HUDEP-2 (cell line): ENCODE measurements around the gene CLDN7.

Source experiments
- DNase-seq, 76 experiments: peaks; one replicate each; lab custom pipeline; 2025; ENCODE audit not compliant: unreplicated experiment in 76 of 76; lab: John Stamatoyannopoulos, UW

The CLDN7 gene

DNA sequence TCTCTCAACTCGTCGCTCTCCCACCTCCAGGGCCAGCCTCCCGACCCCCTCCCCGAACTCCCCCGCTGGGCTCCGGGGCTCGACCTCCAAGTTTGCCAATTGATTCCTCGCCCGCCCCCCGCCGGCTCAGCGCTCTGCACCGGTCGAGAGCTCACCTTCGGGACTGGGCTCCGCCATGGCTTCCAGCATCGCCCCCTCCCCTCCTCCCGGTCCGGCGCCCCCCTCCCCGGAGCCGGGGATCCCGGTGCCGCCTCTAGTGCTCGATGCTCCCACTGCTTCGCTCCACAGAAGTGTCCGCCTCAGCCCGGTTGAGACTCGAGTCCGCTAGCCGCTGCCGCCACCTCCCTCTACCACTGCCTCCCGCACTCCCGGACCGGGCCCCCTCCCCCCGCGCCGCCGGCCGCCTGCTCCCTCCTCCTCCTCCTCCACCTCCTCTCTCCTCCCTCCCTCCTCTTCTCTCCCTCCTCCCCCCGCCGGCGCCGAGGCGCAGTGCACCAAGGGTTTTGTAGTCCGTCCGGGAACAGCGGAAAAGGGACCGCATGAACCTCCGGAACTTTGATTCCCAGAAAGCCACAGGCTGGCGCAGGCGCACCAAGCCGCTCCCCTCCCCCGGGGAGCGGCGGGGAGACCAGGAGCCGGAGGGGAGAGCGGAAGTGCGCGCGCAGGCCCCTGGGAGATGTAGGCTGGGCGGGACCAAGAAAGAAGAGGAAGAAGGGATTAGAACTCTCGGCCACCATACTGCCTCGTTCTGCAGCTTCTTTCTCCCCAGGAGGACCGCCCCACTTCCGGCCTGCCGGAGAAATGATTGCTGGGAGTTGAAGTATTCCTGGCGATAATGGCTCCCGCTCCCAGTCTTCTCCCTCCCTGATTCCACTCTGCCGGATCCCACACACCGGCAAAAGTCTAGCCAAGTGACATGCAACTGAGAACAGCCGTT lies 22.9 kb downstream of the CLDN7 start, which contains the start of gene PHF23:
PHF23 (minus strand) TSS at position 367 of the 937 bp plus-strand sequence; CDS start at position 189, 178 bp downstream.
- DNase-seq: peak in 75 of 76 experiments; percentile 76 to 100 (median 98)

DNA sequence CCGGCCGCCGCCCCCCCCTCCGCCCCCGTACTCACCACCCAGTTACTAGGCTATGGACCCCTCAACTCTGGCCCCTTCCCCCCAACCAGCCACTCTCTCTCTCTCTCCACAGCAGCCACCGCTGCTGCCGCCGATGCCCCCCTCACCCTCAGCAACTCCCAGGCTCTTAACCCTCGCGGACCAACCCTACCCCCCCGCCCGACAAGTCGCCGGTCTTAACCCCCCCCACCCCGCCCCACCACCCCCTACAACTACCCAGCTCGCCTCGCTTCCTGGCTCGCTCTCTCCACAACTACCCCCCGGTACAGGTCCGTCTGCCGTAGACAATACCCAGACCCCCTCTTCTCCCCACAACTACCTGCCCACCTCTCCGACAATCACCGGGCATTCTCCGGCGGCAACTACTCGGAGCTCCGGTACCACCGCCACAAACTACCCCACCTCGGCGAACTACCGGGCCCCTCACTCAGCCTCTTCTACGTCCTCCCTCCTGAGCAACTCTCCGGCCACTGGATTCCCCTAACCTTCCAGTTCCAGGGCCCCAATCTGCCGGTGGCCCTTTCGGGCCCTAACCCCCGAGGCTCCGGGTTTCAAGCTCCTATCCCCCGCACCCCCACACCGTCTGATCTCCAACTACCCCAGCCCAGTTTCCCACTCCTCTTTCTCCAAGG lies 23.7 kb downstream of the CLDN7 start:
- DNase-seq: peak in 29 of 76 experiments; percentile 16 to 55 (median 35)

DNA sequence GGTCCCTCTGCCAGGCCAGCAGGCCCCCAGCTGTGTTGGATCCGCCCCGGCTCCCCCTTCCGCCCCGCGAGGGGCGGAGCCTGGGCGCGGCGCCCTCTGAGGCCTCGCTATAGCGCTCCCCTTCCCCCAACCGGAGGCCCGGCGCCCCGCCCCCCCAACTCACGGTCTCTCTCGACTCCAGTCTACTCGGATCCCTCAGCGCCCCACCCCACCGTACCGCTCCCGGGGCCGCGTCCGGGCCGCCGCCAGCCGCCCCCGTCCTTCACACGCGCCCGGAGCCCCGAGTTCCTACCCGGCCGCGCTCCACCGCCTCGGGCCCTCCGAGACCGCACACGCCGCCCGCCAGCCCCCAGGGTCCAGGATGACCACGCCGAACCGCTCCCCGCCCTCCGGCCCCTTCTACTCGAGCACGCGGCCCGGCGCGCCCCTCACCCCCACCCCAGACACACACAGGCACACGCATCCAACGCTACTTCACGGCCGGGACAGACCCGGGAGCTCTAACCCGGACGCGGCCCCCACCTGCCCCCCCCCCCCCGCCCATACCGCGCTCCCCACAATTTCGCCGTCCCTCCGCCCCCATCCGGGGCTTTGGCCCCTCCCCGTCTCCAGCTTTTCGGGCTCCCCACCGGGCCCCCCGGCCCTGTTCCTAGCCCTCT lies 24.4 kb downstream of the CLDN7 start:
- peak in 61 of 76 experiments; percentile 17 to 89 (median 75) for DNase-seq

DNA sequence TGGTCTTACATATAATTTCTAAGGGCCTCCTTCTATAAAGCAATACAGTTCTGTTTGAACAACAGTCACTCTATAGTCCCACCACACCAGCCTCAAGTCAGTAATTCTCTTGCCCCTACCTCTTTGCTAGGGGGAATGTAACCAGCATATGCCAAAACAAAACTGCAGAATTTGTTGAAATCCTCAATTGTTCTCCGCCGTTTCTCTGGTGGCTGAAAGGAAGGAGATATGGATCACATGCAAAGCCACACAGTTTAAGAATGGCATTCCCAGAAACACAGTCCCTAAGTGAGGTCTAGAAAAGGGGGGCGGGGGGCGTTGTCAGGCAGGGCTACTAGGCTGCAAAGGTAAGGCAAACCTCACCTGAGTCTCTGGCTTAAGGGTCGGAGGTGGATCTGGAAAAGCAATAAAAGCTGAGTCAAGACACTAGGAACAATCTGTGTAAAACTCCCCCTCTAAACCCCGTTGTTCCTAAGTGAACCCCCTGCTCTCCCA lies 25.0 kb downstream of the CLDN7 start:
- no peak for DNase-seq

DNA sequence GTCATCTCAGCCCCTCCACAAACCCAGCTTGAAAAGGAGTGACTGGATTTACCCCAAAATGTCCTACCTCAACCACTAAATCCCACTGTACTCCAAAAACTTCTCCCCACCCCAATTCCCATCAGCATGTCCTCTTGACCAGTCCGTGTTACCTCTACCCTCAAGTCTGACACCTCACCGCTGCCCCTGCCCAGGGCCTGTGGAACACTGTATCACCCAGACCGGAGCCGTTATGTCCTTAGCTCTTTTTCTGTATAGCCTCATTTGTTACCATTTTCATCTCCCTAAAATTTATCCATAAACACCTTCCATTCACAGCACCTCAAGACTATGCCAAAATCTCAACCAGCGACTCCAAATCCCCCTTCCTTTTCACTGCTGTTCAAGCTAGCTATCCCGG lies 25.5 kb downstream of the CLDN7 start:
- DNase-seq: no peak

DNA sequence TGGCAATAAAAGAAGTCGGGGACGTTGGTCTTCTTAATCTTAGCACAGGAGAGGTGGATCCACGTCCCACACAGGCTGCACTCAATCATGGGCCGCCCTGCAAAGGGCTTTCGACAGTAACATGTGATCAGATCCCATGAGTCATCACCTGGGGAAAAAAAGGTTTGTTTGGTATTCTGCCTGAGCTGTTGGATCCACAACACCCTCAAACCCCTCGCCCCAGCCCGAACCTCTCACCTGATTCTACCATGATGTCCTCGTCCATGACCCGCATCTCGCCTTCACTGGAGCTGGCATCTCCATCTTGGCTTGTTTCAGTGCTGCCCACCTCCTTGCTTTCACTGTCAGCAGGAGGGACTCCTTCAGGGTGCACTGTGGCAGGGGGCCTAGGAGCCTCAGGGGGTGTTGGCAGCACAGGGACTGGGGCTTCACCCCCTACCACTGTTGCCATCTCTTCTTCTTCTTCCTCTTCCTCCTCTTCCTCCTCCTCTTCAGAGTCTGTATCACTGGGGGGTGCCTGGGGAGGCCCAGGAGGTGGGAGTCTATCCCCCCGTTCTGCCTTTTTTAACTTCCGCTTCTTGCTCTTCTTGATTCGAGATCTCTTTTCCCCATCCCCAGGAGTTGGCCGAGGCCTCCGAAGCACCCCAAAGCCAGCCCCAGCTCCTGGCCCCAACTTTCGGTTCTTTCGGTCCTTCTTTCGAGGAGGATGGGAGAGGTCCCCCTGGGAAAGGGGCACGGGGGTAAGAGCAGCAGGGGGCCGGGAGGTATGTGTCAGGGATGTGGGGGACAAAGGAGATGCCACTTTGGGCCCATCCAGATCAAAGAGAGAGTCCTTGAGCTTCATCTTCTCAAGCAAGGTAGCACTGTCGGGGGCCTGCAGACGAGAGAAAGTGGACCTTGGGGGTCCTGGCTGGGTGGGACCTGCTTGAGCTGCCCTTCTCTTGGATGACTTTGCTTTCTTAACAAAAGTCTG lies 26.3 kb downstream of the CLDN7 start:
- peak in 33 of 76 experiments; percentile 3 to 63 (median 29) for DNase-seq

DNA sequence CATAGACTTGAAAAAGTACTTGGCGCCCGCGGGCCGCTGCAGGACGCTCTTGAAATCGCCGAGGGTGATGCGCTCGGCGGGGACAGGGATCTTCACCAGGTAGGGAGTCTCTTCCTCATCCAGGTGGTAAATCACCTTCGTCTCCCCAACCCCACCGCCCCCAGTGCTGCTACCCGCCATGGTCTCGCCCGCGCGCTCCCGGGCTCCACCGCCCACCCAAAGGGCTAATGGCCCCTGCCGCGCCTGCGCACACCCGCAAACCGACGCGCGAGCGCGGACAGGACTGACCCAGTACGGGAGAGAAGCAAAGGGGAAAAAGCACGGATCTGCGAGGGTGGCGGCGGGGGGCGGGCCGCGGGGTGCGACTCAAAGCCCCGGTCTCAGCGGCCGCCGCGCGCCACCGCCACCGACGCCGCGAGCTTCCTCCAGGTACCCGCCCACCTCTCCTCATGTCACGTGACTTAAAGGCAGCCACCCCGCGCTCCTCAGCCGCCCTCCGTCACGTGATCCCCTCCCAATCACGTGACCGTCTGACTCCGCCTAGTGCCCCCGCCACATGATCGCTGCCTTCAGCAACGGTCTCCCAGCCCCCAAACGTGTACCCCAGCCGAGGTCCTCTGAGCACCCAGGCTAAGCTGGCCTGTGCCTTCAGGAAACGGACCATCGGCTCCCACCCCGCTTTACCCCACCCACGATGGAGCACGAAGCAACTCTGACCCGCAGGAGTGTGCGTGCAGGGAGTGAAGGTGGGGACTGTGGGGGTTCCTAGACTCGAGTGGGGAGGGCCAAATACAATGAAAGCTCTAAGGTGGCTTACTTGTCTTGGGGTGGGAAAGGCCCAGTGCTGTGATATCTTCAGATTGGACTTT lies 28.0 kb downstream of the CLDN7 start, which contains the start of gene DVL2:
DVL2 (minus strand) TSS at position 435 of the 869 bp plus-strand sequence; CDS start at position 180, 255 bp downstream.
- DNase-seq: peak in 74 of 76 experiments; percentile 14 to 96 (median 91)

DNA sequence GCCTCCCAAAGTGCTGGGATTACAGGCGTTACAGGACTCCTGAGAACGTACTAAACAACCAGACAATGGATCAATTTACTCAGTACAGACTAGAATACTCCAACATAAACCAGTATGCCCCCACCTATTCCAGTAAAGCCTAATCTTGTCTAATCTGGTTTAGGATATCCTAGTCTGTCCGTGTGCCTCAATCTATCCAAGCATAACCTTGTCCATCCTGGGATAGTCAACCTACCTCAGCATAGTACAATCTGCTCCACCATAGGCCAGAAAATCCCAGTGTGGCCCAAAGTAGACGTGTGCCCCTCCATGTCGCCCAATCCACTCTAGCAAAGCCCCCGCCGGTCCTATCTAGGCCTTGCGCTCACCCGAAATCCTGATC lies 28.6 kb downstream of the CLDN7 start:
- peak in 4 of 76 experiments; percentile 41 to 61 (median 44) for DNase-seq

DNA sequence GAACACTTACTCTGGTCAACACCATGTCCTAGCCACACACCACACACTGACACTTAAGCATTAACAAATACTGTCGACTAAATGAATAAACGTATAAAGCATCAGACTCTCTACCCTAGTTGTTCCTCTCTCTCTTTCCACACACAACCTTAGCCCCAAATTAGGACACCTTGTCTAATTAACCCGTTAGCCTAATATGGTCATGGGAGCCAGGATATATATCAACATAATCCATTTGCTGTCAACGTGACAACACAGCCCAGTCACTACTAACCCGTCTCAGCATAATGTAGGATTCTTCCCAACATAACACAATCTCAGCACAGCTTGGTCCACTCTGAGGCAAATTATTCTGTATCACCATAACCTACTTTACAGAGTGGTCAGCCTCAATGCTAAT lies 30.2 kb downstream of the CLDN7 start:
- DNase-seq: no peak

DNA sequence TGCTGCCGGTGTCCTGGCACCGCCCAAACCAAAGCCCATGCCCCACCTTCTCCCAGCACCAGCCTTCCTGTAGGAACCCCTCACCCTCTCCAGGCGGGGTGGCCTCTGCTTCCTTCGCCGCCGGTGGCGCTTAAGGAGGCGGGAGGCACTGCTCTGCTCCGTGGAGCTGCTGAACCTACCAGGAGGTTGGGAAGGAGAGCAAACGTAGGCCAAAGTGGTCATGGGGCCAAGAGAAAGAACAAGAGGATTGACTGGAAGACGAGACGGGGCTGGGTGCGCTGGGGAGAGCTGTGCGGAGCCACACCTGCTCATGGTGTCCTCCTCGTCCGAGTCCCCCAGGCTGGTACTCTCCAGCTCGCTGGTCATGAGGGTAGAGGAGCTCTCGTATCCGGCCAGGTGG lies 32.8 kb downstream of the CLDN7 start:
- no peak for DNase-seq

DNA sequence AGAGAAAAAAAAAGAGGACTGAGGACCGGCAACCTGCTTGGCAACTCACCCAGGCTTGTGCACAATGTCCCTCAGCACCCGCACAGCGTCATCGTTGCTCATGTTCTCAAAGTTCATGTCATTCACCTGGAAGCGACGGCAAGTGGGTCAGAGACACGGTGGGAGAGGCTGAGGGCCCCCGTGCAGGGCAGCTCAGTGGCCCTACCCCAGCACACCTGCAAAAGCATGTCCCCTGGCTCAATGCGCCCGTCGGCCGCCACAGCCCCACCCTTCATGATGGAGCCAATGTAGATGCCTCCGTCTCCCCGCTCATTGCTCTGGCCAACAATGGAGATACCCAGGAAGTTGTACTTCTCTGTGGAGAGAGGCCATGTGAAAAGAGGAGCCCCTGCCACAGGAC lies 33.4 kb downstream of the CLDN7 start:
- DNase-seq: no peak

DNA sequence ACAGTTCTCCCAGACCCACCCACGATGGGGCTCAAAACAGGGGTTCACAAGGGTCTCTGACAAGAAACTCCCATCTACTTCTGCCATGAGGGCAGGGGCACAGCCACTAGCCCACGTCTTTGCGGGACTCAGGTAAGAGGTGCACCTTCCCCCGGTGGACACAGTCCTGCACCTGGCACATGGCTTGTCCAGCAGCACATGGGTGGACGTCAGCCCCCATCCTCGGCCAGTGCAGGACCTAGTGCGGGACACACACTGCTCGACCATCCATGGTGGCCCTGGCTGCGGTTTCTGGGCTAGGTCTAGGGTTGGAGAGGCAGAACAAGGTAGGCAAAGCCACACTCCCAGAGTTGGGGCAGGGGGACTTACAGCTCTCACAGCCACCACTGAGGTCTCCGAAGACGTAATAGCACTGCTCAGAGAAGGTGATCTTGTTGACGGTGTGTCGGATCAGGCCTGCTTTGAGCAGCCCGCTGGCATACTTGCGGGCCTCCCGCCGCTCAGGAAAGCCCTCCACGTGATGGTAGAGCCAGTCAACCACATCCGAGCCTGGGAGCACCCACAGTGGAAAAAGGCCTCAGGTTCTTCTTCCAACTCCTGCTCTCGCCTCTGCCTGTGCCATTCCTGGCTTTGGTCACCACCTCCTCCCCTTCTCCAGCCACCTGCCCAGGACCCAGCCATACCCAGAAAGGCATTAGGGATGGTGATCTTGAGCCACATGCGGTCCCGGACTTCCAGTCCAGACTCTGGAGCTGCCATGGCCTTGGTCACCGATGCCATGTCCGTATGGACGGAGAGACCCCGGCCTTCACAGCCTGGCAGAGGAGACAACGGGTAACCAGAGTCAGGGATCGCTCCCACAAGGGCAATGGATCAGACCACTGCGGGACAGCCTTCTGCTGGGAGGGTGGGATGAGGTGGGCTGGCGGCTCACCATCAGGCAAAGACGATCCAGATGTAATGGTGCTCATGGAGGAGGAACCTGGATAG lies 35.3 kb downstream of the CLDN7 start:
- DNase-seq: no peak

DNA sequence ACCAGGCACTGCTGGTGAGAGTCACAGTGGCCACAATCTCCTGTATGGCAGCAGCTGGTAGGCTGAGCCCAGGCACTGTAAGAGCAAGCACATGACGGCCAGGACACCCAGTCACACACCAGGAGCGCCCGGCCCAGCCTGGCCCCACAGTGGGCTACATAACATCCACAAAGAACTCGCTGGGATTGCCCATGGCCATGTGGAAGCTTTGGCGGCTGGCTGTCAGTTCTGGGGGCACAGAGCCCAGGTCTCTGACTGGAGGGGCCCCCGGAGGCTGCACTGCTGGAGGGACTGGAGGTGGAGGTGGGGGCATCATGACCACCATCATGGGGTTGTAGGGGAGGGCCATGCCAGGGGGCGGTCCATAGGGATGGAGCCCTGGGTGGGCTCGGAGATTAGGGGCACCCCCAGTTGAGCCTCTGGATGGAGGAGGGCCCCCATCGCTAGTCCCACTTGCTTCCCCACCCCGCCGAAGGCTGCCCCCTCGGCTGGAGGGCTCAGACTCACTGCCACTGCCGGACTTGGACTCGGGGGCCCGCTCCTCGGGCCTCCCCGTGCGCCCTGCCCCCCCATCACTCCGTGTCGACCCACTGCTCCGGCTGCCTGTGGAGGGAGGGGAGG lies 36.5 kb downstream of the CLDN7 start:
- no peak for DNase-seq

DNA sequence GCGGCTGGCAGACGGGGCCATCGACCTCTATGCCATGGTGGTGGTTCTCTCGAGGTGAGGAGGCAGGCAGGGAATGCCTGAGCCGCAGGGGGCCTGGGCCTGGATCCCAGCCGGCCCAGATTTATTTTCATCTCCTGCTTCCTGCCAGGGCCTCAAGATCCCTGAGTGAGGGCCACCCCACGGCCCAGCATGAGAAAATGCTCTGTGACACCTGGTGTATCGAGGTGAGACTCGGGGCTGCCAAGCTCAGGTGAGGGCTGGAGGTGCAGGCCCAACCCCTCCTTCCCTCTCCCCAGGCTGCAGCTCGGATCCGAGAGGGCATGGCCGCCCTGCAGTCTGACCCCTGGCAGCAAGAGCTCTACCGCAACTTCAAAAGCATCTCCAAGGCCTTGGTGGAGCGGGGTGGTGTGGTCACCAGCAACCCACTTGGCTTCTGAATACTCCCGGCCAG lies 37.6 kb downstream of the CLDN7 start:
- no peak for DNase-seq

DNA sequence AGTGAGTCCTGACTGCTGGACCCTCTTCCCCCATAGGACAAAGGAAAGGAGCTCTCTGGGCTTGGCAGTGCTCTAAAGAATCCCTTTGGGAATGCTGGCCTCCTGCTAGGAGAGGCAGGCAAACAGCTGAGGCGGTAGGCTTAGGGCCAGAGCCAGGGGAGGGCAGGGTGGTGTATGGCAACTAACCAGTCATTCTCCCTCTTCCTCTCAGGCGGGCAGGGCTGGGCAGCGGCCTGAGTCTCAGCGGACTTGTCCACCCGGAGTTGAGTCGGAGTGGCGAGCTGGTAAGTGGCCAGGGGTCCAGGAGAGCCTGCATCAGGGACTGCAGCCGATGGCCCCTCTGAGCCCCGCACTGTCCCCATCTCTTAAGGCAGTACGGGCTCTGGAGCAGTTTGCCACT lies 38.2 kb downstream of the CLDN7 start:
- DNase-seq: no peak

DNA sequence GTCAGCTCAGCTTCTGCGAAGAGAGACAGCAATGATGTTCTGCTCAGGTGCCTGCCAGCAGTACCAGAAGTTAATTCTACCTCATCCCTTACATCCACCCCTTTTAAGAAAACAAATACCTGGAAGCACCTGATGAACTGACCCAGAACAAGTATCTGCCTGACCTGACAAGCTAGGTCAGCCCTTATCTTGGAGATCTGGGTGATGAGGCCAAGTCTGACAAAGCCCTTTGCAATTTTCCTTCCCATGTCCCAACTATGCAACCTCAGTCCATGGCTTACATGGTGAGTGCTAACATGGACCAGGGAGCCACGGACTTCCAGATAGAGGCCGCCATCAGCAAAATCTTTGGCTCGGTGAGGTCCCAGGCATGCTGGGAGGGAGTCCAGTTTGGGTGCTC lies 38.9 kb downstream of the CLDN7 start:
- no peak for DNase-seq

DNA sequence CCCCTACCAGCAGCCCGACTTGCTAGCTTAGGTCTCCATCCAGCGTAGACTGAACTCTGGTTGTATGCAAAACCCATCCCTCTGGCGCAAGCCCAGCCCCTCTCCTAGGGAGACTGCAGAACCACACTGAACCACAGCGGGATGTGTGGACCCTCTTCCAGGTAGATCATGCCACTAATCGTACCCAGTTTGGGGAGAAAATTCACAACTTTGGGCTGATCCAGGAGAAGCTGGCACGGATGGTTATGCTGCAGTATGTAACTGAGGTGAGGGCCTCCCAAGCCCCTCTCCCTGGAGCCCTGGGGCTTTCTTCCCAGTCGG lies 39.3 kb downstream of the CLDN7 start:
- DNase-seq: no peak
